HEK293T (cell line): ENCODE measurements around the gene PDCD7.

ENCODE experiments used
- CTCF ChIA-PET: fragments of 350-600 bp; formaldehyde crosslinking; extraction: SDS; loops from one replicate; lab custom pipeline; 2021; ENCODE audit warnings: antibody characterized with exemption, inconsistent platforms; lab: Yijun Ruan, JAX
- POLR2A ChIA-PET: fragments of 350-600 bp; formaldehyde crosslinking; extraction: SDS; loops from one replicate; lab custom pipeline; 2020; ENCODE audit warnings: antibody characterized with exemption, inconsistent platforms; lab: Yijun Ruan, JAX
- DNase-seq: peaks from one replicate; pipeline ENCODE4 v3.0.0; 2012; ENCODE audit warnings: mixed read lengths; ENCODE audit errors: extremely low spot score
- ARNT ChIP-seq: fragments of 450-650 bp; IDR thresholded peaks from 2 replicates; pipeline ENCODE4 v1.6.1; 2017; ENCODE audit warnings: mild to moderate bottlenecking
- BHLHE40 ChIP-seq: fragments of 450-650 bp; IDR thresholded peaks from 2 replicates; pipeline ENCODE4 v1.6.1; 2016; ENCODE audit warnings: mild to moderate bottlenecking, moderate library complexity, borderline replicate concordance
- CTBP1 ChIP-seq: fragments of 450-650 bp; IDR thresholded peaks from 2 replicates; pipeline ENCODE4 v1.6.1; 2016; ENCODE audit warnings: borderline replicate concordance
- ELF4 ChIP-seq: fragments of 450-650 bp; IDR thresholded peaks from 2 replicates; pipeline ENCODE4 v1.6.1; 2017; ENCODE audit warnings: antibody characterized with exemption
- FOXA1 ChIP-seq: fragments of 450-650 bp; IDR thresholded peaks from 2 replicates; pipeline ENCODE4 v1.6.1; 2016; ENCODE audit warnings: mild to moderate bottlenecking
- FOXK2 ChIP-seq: fragments of 450-650 bp; IDR thresholded peaks from 2 replicates; pipeline ENCODE4 v1.6.1; 2016; ENCODE audit warnings: mild to moderate bottlenecking
- FOXM1 ChIP-seq: fragments of 450-650 bp; IDR thresholded peaks from 2 replicates; pipeline ENCODE4 v1.6.1; 2017; ENCODE audit warnings: mild to moderate bottlenecking, borderline replicate concordance
- HDGF ChIP-seq: fragments of 450-650 bp; IDR thresholded peaks from 2 replicates; pipeline ENCODE4 v1.6.1; 2017; ENCODE audit warnings: antibody characterized with exemption, borderline replicate concordance
- L3MBTL2 ChIP-seq: fragments of 450-650 bp; conservative IDR thresholded peaks from 2 replicates; pipeline ENCODE4 v1.6.1; 2016; ENCODE audit warnings: mild to moderate bottlenecking
- LEF1 ChIP-seq: fragments of 450-650 bp; IDR thresholded peaks from 2 replicates; pipeline ENCODE4 v1.6.1; 2017; ENCODE audit warnings: mild to moderate bottlenecking, borderline replicate concordance
- NFRKB ChIP-seq: fragments of 450-650 bp; IDR thresholded peaks from 2 replicates; pipeline ENCODE4 v1.6.1; 2016; ENCODE audit warnings: mild to moderate bottlenecking, moderate library complexity
- SP1 ChIP-seq: fragments of 450-650 bp; IDR thresholded peaks from 2 replicates; pipeline ENCODE4 v1.6.1; 2017
- SUZ12 ChIP-seq: fragments of 450-650 bp; IDR thresholded peaks from 2 replicates; pipeline ENCODE4 v1.6.1; 2016; ENCODE audit warnings: mild to moderate bottlenecking
- TARDBP ChIP-seq: fragments of 450-650 bp; IDR thresholded peaks from 2 replicates; pipeline ENCODE4 v1.6.1; 2016
- ZNF384 ChIP-seq: fragments of 450-650 bp; IDR thresholded peaks from 2 replicates; pipeline ENCODE4 v1.6.1; 2016
- TF ChIP-seq, protein P1 (sequence below): fragments of 450-650 bp; IDR thresholded peaks from 2 replicates; pipeline ENCODE4 v1.6.1; 2016

The PDCD7 gene

DNA sequence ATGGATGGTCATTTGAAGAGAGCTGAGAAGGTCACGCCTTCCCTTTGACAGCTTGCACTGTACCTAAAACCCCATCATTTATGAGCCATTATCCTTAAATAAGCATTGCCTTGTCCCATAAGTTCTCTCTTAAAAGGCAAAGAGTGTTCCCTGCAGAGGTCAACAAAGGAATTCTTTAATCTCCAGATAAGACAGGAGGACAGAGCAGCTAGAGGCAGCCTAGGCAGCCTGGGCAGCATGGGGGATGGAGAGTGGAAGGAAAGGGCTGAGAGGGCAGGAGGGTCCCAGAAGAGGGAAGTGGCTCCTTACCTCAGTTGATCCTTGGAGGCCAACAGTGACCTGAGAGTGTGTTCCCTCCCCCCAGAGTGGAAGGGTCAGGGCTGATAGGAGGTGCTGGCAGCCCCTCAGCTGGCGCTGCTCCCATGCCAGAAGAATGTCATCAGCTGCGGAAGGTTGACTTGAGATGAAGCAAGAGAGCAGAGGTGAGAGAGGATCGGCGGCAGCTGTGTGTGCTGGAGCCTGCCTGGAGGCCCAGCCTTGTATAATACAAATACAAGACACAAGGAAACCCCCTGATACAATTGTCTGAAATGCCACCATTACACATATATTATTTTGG is 44.3 kb downstream of the PDCD7 start:
- CTCF ChIA-PET, result interaction anchor here (0.8 kb wide), 1 partner anchor 12 kb away, joined by 3 read pairs; no protein-coding TSS in a partner anchor
- no peak for DNase-seq

DNA sequence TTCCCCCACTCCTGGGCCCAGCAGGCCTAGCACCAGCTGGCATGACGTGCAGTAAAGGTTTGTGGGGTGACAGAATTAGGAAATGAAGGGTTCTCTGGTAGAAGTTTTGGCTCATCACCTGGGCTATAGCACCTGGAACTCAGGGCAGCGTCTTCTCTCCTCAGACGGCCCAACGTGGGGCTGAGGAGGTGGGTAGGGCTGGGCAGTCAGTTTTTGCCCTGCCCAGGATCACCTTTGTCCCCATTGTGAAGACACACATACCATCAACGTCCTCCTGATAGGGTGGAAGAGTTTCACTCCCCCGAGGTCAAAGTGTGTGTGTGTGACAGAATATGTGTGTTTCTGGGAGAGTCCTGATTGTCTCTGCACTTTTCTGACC is 45.0 kb downstream of the PDCD7 start:
- POLR2A ChIA-PET, result no interaction called here
- CTCF ChIA-PET, result interaction anchor here (0.8 kb wide), 1 partner anchor 13 kb away, joined by 3 read pairs; no protein-coding TSS in a partner anchor
- TF ChIP-seq BHLHE40, result no peak
- no peak for TF ChIP-seq NFRKB
- TF ChIP-seq, protein P1, sequence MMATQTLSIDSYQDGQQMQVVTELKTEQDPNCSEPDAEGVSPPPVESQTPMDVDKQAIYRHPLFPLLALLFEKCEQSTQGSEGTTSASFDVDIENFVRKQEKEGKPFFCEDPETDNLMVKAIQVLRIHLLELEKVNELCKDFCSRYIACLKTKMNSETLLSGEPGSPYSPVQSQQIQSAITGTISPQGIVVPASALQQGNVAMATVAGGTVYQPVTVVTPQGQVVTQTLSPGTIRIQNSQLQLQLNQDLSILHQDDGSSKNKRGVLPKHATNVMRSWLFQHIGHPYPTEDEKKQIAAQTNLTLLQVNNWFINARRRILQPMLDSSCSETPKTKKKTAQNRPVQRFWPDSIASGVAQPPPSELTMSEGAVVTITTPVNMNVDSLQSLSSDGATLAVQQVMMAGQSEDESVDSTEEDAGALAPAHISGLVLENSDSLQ, result no peak
- no peak for TF ChIP-seq HDGF
- no peak for TF ChIP-seq SP1
- no peak for TF ChIP-seq ZNF384
- TF ChIP-seq FOXA1, result no peak
- TF ChIP-seq ELF4, result no peak
- no peak for TF ChIP-seq FOXK2

More for the DNA sequence above, 44.3 kb downstream of the PDCD7 start:
- POLR2A ChIA-PET, result no interaction called here
- TF ChIP-seq ZNF384 (no peak), CTBP1 (no peak), ELF4 (no peak), SUZ12 (no peak), BHLHE40 (no peak), FOXM1 (no peak), SP1 (no peak), FOXK2 (no peak), NFRKB (no peak), TARDBP (no peak), HDGF (no peak), L3MBTL2 (no peak), LEF1 (no peak)
- TF ChIP-seq, protein P1, result no peak

GRCh38 chr15:65087873-65088642 is 45.5 kb downstream of the PDCD7 start:
- no peak for TF ChIP-seq BHLHE40
- TF ChIP-seq FOXK2, result no peak
- TF ChIP-seq ZNF384, result no peak
- no peak for TF ChIP-seq L3MBTL2
- TF ChIP-seq, protein P1, result no peak
- no peak for TF ChIP-seq SP1
- TF ChIP-seq NFRKB, result no peak
- no peak for TF ChIP-seq TARDBP
- ChIA-PET CTCF (interaction anchor here (0.6 to 1.8 kb wide), 3 partner anchors 23 to 54 kb away, joined by 3 to 12 read pairs (median 4); no protein-coding TSS in a partner anchor), POLR2A (no interaction called here)
- DNase-seq, result no peak

More for the DNA sequence above, 45.0 kb downstream of the PDCD7 start:
- no peak for DNase-seq

GRCh38 chr15:65087411-65087810 is 46.2 kb downstream of the PDCD7 start:
- CTCF ChIA-PET, result interaction anchor here (0.6 to 1.8 kb wide), 3 partner anchors 22 to 54 kb away, joined by 3 to 12 read pairs (median 4); no protein-coding TSS in a partner anchor
- no peak for DNase-seq
- TF ChIP-seq ZNF384 (no peak), FOXM1 (no peak), BHLHE40 (no peak), FOXA1 (no peak), SUZ12 (no peak), ARNT (no peak), SP1 (no peak), HDGF (no peak), CTBP1 (no peak), NFRKB (no peak), TARDBP (no peak)
- TF ChIP-seq, protein P1, result no peak
- POLR2A ChIA-PET, result no interaction called here

DNA sequence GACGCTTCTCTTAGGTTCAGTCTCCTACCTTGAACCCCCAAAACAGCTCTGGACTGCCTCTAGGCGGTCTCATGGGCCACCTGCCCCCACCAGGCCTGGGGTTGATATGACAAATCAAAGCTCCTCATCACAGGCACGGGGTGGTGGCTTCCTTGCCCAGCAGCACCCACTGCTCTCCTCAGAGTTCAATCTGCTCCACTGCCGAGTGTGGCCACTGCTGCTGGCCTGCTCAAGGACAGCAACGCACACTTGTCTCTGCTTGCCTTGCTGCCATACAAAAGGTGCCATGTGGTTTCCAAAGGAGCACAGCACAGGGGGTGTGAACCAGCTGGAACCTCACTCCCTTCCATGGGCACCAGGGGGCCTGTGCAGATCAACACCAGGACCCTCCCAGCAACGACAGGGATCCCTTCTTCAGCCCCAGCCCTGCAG is 46.9 kb downstream of the PDCD7 start:
- no peak for DNase-seq
- TF ChIP-seq HDGF (no peak), CTBP1 (no peak), FOXA1 (no peak), L3MBTL2 (no peak)
- ChIA-PET CTCF (interaction anchor here (0.6 to 1.8 kb wide), 3 partner anchors 31 to 359 kb away, joined by 3 to 12 read pairs (median 4); no protein-coding TSS in a partner anchor), POLR2A (no interaction called here)
